Neural progenitor cell (in vitro differentiated cells): ENCODE measurements around the gene IQCK.

Experiments
- CTCF ChIP-seq: fragments of 200-600 bp; sonication (generic); IDR thresholded peaks from 2 replicates; pipeline ENCODE4 v1.5.1; 2017; ENCODE audit warnings: antibody characterized with exemption, mild to moderate bottlenecking
- EZH2 ChIP-seq: fragments of 200-600 bp; sonication (generic); IDR thresholded peaks from 2 replicates; pipeline ENCODE4 v1.6.1; 2017; ENCODE audit warnings: antibody characterized with exemption, mild to moderate bottlenecking, moderate library complexity
- EZH2phosphoT487 ChIP-seq: fragments of 200-600 bp; sonication (generic); IDR thresholded peaks from 2 replicates; pipeline ENCODE4 v1.6.1; 2017; ENCODE audit warnings: antibody characterized with exemption

GRCh38 chr16:19885451-19886072, 167.5 kb downstream of the IQCK start:
- TF ChIP-seq CTCF: no peak
- TF ChIP-seq EZH2: no peak
- TF ChIP-seq EZH2phosphoT487: no peak
